Astrocyte (in vitro differentiated cells and primary cell): ENCODE results near the gene PYDC1. TPM values are rescaled to one million over a fixed set of nuclear protein-coding genes. Genes with fewer than 3 reads are reported as not detected.

Source experiments
- DNase-seq: peaks from one replicate; pipeline ENCODE4 v3.0.0-alpha.2; 2010; ENCODE audit warnings: low read depth
- FAIRE-seq: peaks from 2 replicates; lab custom pipeline; 2011; peaks lifted over from hg19 to GRCh38; lab: Jason Lieb, UNC
- H2AFZ ChIP-seq: 2 replicates; pipeline ENCODE4 v1.6.0; 2012; ENCODE audit warnings: low read depth, low read length, inconsistent platforms
- H3K27ac ChIP-seq: 2 replicates; pipeline ENCODE4 v1.5.1; 2011; ENCODE audit warnings: low read depth, low read length, inconsistent platforms
- H3K27me3 ChIP-seq: 2 replicates; pipeline ENCODE4 v1.6.0; 2011; ENCODE audit warnings: low read length, inconsistent platforms; ENCODE audit not compliant: insufficient read depth
- H3K36me3 ChIP-seq: 2 replicates; pipeline ENCODE4 v1.5.1; 2011; ENCODE audit warnings: low read length, inconsistent platforms; ENCODE audit not compliant: insufficient read depth
- H3K4me1 ChIP-seq: 2 replicates; pipeline ENCODE4 v1.5.1; 2011; ENCODE audit warnings: low read length, inconsistent platforms; ENCODE audit not compliant: insufficient read depth
- H3K4me2 ChIP-seq: 2 replicates; pipeline ENCODE4 v1.6.0; 2012; ENCODE audit warnings: low read length, inconsistent platforms
- H3K4me3 ChIP-seq: 2 replicates; pipeline ENCODE4 v1.5.1; 2011; ENCODE audit warnings: low read depth, mild to moderate bottlenecking, low read length, inconsistent platforms; ENCODE audit not compliant: insufficient read depth
- H3K79me2 ChIP-seq: 2 replicates; pipeline ENCODE4 v1.6.0; 2012; ENCODE audit warnings: mild to moderate bottlenecking, low read length, inconsistent platforms; ENCODE audit not compliant: insufficient read depth
- H3K9ac ChIP-seq: 2 replicates; pipeline ENCODE4 v1.6.0; 2012; ENCODE audit warnings: mild to moderate bottlenecking, low read length, inconsistent platforms
- H3K9me3 ChIP-seq: 2 replicates; pipeline ENCODE4 v1.5.1; 2012; ENCODE audit warnings: low read depth, mild to moderate bottlenecking, low read length, inconsistent platforms; ENCODE audit not compliant: insufficient read depth
- H4K20me1 ChIP-seq: 2 replicates; pipeline ENCODE4 v1.6.0; 2012; ENCODE audit warnings: low read length, inconsistent platforms; ENCODE audit not compliant: insufficient read depth
- H3K27ac Mint-ChIP-seq: one replicate; pipeline ENCODE4 v1.8.0; 2021; ENCODE audit warnings: mild to moderate bottlenecking, mixed read lengths; ENCODE audit not compliant: unreplicated experiment
- H3K27me3 Mint-ChIP-seq: one replicate; pipeline ENCODE4 v1.8.0; 2021; ENCODE audit warnings: low read depth, mixed read lengths; ENCODE audit not compliant: unreplicated experiment
- H3K36me3 Mint-ChIP-seq: one replicate; pipeline ENCODE4 v1.8.0; 2021; ENCODE audit warnings: low read depth, mixed read lengths; ENCODE audit not compliant: unreplicated experiment
- H3K4me1 Mint-ChIP-seq: one replicate; pipeline ENCODE4 v1.8.0; 2021; ENCODE audit warnings: low read depth, mixed read lengths; ENCODE audit not compliant: unreplicated experiment
- H3K4me3 Mint-ChIP-seq: one replicate; pipeline ENCODE4 v1.8.0; 2021; ENCODE audit warnings: mild to moderate bottlenecking, moderate library complexity, mixed read lengths; ENCODE audit not compliant: unreplicated experiment
- H3K9me3 Mint-ChIP-seq: one replicate; pipeline ENCODE4 v1.8.0; 2021; ENCODE audit warnings: mild to moderate bottlenecking, mixed read lengths; ENCODE audit not compliant: unreplicated experiment
- CTCF ChIP-seq: IDR thresholded peaks from 2 replicates; pipeline ENCODE4 v1.5.1; 2011; ENCODE audit warnings: low read depth, mild to moderate bottlenecking, inconsistent platforms, low read length, moderate library complexity; ENCODE audit not compliant: insufficient read depth
- EZH2 ChIP-seq: IDR thresholded peaks from 2 replicates; pipeline ENCODE4 v1.6.1; 2012; ENCODE audit warnings: mild to moderate bottlenecking, low read length, inconsistent platforms; ENCODE audit not compliant: insufficient read depth
- total RNA-seq: library from RNA; stranded (reverse); gene quantifications from 2 replicates; pipeline ENCODE4 v1.2.1, GENCODE V29; 2021

PYDC1 gene
- total RNA-seq, 1 donor from 2014 or later: not detected

DNA sequence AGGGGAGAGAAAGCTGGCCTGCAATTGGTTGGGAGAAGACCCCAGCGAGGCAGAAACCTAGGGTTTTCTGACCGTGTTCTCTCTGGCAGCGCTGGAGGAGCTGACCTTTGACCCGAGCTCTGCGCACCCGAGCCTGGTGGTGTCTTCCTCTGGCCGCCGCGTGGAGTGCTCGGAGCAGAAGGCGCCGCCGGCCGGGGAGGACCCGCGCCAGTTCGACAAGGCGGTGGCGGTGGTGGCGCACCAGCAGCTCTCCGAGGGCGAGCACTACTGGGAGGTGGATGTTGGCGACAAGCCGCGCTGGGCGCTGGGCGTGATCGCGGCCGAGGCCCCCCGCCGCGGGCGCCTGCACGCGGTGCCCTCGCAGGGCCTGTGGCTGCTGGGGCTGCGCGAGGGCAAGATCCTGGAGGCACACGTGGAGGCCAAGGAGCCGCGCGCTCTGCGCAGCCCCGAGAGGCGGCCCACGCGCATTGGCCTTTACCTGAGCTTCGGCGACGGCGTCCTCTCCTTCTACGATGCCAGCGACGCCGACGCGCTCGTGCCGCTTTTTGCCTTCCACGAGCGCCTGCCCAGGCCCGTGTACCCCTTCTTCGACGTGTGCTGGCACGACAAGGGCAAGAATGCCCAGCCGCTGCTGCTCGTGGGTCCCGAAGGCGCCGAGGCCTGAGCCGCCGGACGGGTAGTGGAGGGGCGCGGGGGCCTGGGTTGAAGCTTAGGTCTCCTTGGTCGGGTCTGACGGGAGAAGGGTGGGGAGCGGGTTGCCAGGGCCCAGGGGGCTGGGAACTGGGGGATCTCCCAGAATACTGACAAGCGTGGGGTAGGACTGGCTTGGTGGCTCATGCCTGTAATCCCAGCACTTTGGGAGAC lies 7.4 kb upstream of the PYDC1 start:
- H2AFZ ChIP-seq: no peak overlapping the region
- Mint-ChIP-seq H3K9me3 (peaks cover 8% of the 10 kb centered on the region), H3K27ac (no peak overlapping the region), H3K4me1 (no peaks in the 10 kb centered on the region), H3K27me3 (peaks cover 31% of the 10 kb centered on the region), H3K36me3 (no peaks in the 10 kb centered on the region), H3K4me3 (no peak overlapping the region)
- no peaks in the 10 kb centered on the region for H3K9me3 ChIP-seq
- H3K36me3 ChIP-seq: no peaks in the 10 kb centered on the region
- H4K20me1 ChIP-seq: no peaks in the 10 kb centered on the region
- H3K9ac ChIP-seq: no peak overlapping the region
- H3K27ac ChIP-seq: no peak overlapping the region
- H3K27me3 ChIP-seq: no peaks in the 10 kb centered on the region
- no peak for DNase-seq
- H3K4me3 ChIP-seq: no peak overlapping the region
- H3K4me1 ChIP-seq: no peaks in the 10 kb centered on the region
- H3K79me2 ChIP-seq: no peaks in the 10 kb centered on the region
- TF ChIP-seq EZH2 (no peak), CTCF (no peak)
- H3K4me2 ChIP-seq: no peak overlapping the region
- no peak for FAIRE-seq

GRCh38 chr16:31223044-31223443 lies 6.1 kb upstream of the PYDC1 start:
- H3K9me3 Mint-ChIP-seq: peaks cover 8% of the 10 kb centered on the region
- no peak overlapping the region for H3K4me3 Mint-ChIP-seq
- Histone ChIP-seq H3K27ac (no peak overlapping the region), H3K36me3 (no peaks in the 10 kb centered on the region), H3K9ac (no peak overlapping the region), H3K27me3 (peaks cover under 1% of the 10 kb centered on the region), H2AFZ (no peak overlapping the region), H3K4me1 (no peaks in the 10 kb centered on the region), H3K4me3 (no peak overlapping the region), H3K79me2 (no peaks in the 10 kb centered on the region), H4K20me1 (no peaks in the 10 kb centered on the region), H3K4me2 (no peak overlapping the region), H3K9me3 (no peaks in the 10 kb centered on the region)
- no peak overlapping the region for H3K27ac Mint-ChIP-seq
- no peaks in the 10 kb centered on the region for H3K36me3 Mint-ChIP-seq
- H3K4me1 Mint-ChIP-seq: no peaks in the 10 kb centered on the region
- DNase-seq (no peak), FAIRE-seq (no peak)
- H3K27me3 Mint-ChIP-seq: peaks cover 41% of the 10 kb centered on the region
- no peak for TF ChIP-seq CTCF
- TF ChIP-seq EZH2: no peak
